ENCODE data around the gene SCAF11. TPM values are rescaled to one million over a fixed set of nuclear protein-coding genes. Genes with fewer than 3 reads are reported as not detected.

The SCAF11 gene
- total and polyA plus RNA-seq, 2 experiments from 2014 or later, result 77.0 to 84.8 TPM

- Mint-ChIP-seq H3K27me3 (ENCODE audit: insufficient read depth, low read depth, poor library complexity) (peaks cover 2% of the 10 kb centered on the region), H3K4me3 (no peak overlapping the region), H3K27ac (no peak overlapping the region), H3K9me3 (no peaks in the 10 kb centered on the region), H3K4me1 (peaks cover 28% of the 10 kb centered on the region), H3K36me3 (ENCODE audit: low read depth) (no peaks in the 10 kb centered on the region)
- H3K27me3 ChIP-seq (ENCODE audit: insufficient read depth), result no peaks in the 10 kb centered on the region
- no peak overlapping the region for H3K4me3 ChIP-seq
- H2AFZ ChIP-seq, result no peak overlapping the region
- peaks cover 9% of the 10 kb centered on the region for H3K4me1 ChIP-seq (ENCODE audit: insufficient read depth)
- no peak for TF ChIP-seq POLR2AphosphoS5 (IDR thresholded peaks at IDR 0.05; ENCODE audit: low read depth)
- TF ChIP-seq NANOG (IDR thresholded peaks at IDR 0.05; ENCODE audit: borderline replicate concordance), result no peak
- no peak for TF ChIP-seq CREB1 (CRISPR knock-in tag; IDR thresholded peaks at IDR 0.05; ENCODE audit: low read depth)
- TF ChIP-seq ZNF331 (CRISPR knock-in tag; IDR thresholded peaks at IDR 0.05; ENCODE audit: low read depth), result no peak
- no peak for TF ChIP-seq EZH2phosphoT487 (IDR thresholded peaks at IDR 0.05; ENCODE audit: unreplicated experiment)
- no peak for TF ChIP-seq ZNF462 (CRISPR knock-in tag; IDR thresholded peaks at IDR 0.05)
- TF ChIP-seq CTCF (conservative IDR thresholded peaks at IDR 0.05; ENCODE audit: low read depth in 2 of 2), result no peak
- TF ChIP-seq ETS1 (IDR thresholded peaks at IDR 0.05), result no peak
- TF ChIP-seq REST (IDR thresholded peaks at IDR 0.05; ENCODE audit: unreplicated experiment), result no peak
- no peak for TF ChIP-seq STAT1 (IDR thresholded peaks at IDR 0.05; ENCODE audit: unreplicated experiment)
- TF ChIP-seq JUNB (IDR thresholded peaks at IDR 0.05; ENCODE audit: unreplicated experiment), result no peak
- no peak for TF ChIP-seq EZH2 (IDR thresholded peaks at IDR 0.05; ENCODE audit: low read depth, unreplicated experiment)
- TF ChIP-seq ZNF114 (CRISPR knock-in tag; IDR thresholded peaks at IDR 0.05), result no peak
- no peak for ATAC-seq
- H3F3A ChIP-seq (replicated peaks; ENCODE audit: low read depth), result no peaks in the 10 kb centered on the region
- H3K36me3 ChIP-seq (ENCODE audit: insufficient read depth), result no peaks in the 10 kb centered on the region
- no peak for DNase-seq (ENCODE audit: low spot score)
- no peaks in the 10 kb centered on the region for H3K9me2 ChIP-seq (ENCODE audit: insufficient read depth)
- peaks cover 90% of the 10 kb centered on the region for H3K79me2 ChIP-seq (replicated peaks; ENCODE audit: insufficient read depth)
- no peak overlapping the region for H3K4me2 ChIP-seq
- no peak overlapping the region for H3K27ac ChIP-seq (ENCODE audit: low read depth)
- H4K20me1 ChIP-seq (replicated peaks; ENCODE audit: insufficient read depth), result peaks cover 30% of the 10 kb centered on the region; the same call in 1 of the 2 replicates
Observed at GRCh38 chr12:45969084-45969483, 21.3 kb downstream of the SCAF11 start.
